Pancreas (tissue), 10 donors: ENCODE results near the gene GULP1. TPM values are rescaled to one million over a fixed set of nuclear protein-coding genes. Genes with fewer than 3 reads are reported as not detected.
"Not testable (repeated sequence)": the region's sequence is repeated elsewhere in the genome, so short reads cannot be mapped to it uniquely, and the experiment has no call there.

Experiments used
- ATAC-seq, 4 donors: fragments of 200-7000 bp; cut with Tn5 transposase; one replicate each; pipeline versions ENCODE4 v1.8.0 to v1.9.1; 2020; ENCODE audit warnings: mild to moderate bottlenecking in 4 of 4, moderate library complexity in 4 of 4
- DNase-seq, 6 donors: peaks; one replicate each; pipeline ENCODE4 v3.0.0-alpha.2; 2020
- FAIRE-seq: peaks from 2 replicates; lab custom pipeline; 2012; peaks lifted over from hg19 to GRCh38; lab: Jason Lieb, UNC
- H3K27ac ChIP-seq, 4 donors: fragments of 200-600 bp; sonication (generic); 1 replicate in 3 of 4; 2 replicates in 1 of 4; pipeline versions ENCODE4 v1.5.0 to v1.8.0; 2020
- H3K27me3 ChIP-seq, 4 donors: fragments of 200-600 bp; one replicate each; pipeline ENCODE4 v1.8.0; 2021
- H3K36me3 ChIP-seq, 3 donors: fragments of 200-600 bp; sonication (generic) in 1 of 3; one replicate each; pipeline versions ENCODE4 v1.5.0 to v1.8.0; 2020 to 2021
- H3K4me1 ChIP-seq, 3 donors: fragments of 200-600 bp; one replicate each; pipeline ENCODE4 v1.8.0; 2021
- H3K4me3 ChIP-seq, 4 donors: fragments of 200-600 bp; sonication (generic) in 2 of 4; one replicate each; pipeline versions ENCODE4 v1.5.0 to v1.8.0; 2020 to 2021
- H3K9me3 ChIP-seq, 4 donors: fragments of 200-600 bp; one replicate each; pipeline ENCODE4 v1.8.0; 2021
- WGBS, 2 donors: extraction: QIAGEN DNeasy Blood & Tissue Kit; methylation state at CpG; one replicate each; pipeline ENCODE4 v1.1.7; 2013; 5-methylcytosine and 5-hydroxymethylcytosine counted together
- intact Hi-C, 3 donors: fragments of 100-400 bp; cut with DNase I; formaldehyde crosslinking; loops; one replicate each; pipeline versions ENCODE4 v1.11.1 to v1.14.2; 2022
- polyA plus RNA-seq, 2 donors: library from polyadenylated mRNA; stranded (reverse); fragments of 200-250 nt; gene quantifications; one replicate each; pipeline ENCODE4 v1.2.3, GENCODE V29; 2013
- total RNA-seq, 6 donors: library from RNA; stranded (reverse); fragmentation: NEBNext Ultra II Directional in 4 of 6; extraction: Animal tissue kit (Norgen Biotek cat#: 25700) in 4 of 6; gene quantifications; one replicate each; pipeline versions ENCODE4 v1.2.1 to v1.2.4, GENCODE V29; 2021 to 2023
- TF ChIP-seq, protein P1 (sequence below), 4 donors: fragments of 200-600 bp; sonication (generic) in 3 of 4; IDR thresholded peaks; one replicate each; pipeline versions ENCODE4 v1.5.0 to v1.8.0; 2021; ENCODE audit warnings: antibody characterized with exemption in 4 of 4
- donor health status: healthy with polysubstance abuse.
- donor health status: DM: no; HTN: no; CAD: no; lungs with moderate emphysema.
- donor health status: DM: no; HTN: no; CAD: no.
- donor health status: control.
- donor health status: control.
- donor health status: Bipolar disorder and iron deficiency.
- donor health status: DM: yes; HTN: yes; CAD: no.
- donor health status: DM: no; HTN: no; CAD: no.
- donor health status: DM: no; HTN: no; CAD: no.
- donor health status: DM: yes; HTN: yes; CAD: no.

The GULP1 gene
- total and polyA plus RNA-seq, 8 donors, result 5.4 to 35.7 (median 17.5) TPM

DNA sequence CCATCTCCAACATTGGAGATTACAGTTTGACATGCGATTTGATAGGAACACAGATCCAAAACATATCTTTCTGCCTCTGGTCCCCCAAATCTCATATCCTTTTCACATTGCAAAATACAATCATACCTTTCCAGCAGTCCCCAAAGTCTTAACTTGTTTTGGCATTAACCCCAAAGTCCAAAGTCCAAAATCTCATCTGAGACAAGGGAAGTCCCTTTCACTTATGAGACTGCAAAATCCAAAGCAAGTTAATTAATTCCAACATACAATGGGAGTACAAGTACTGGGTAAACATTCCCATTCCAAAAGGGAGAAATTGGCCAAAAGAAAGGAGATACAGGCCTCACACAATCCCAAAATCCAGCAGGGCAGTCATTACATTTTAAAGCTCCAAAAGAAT lies 265.4 kb downstream of the GULP1 start:
- TF ChIP-seq, protein P1, sequence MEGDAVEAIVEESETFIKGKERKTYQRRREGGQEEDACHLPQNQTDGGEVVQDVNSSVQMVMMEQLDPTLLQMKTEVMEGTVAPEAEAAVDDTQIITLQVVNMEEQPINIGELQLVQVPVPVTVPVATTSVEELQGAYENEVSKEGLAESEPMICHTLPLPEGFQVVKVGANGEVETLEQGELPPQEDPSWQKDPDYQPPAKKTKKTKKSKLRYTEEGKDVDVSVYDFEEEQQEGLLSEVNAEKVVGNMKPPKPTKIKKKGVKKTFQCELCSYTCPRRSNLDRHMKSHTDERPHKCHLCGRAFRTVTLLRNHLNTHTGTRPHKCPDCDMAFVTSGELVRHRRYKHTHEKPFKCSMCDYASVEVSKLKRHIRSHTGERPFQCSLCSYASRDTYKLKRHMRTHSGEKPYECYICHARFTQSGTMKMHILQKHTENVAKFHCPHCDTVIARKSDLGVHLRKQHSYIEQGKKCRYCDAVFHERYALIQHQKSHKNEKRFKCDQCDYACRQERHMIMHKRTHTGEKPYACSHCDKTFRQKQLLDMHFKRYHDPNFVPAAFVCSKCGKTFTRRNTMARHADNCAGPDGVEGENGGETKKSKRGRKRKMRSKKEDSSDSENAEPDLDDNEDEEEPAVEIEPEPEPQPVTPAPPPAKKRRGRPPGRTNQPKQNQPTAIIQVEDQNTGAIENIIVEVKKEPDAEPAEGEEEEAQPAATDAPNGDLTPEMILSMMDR (IDR thresholded peaks at IDR 0.05), result no peak
- H3K4me1 ChIP-seq, result no peaks in the 10 kb centered on the region
- no peak for ATAC-seq
- no peak for DNase-seq
- no peak for FAIRE-seq
- intact Hi-C loops, result no loop called here
- 94 to 96% methylated on average over 1 of the region's 1 CpG for WGBS, 2 donors
- H3K27me3 ChIP-seq, result no peaks in the 10 kb centered on the region
- no peaks in the 10 kb centered on the region for H3K9me3 ChIP-seq
- H3K4me3 ChIP-seq, result no peak overlapping the region
- H3K36me3 ChIP-seq, result no peaks in the 10 kb centered on the region
- H3K27ac ChIP-seq, result no peak overlapping the region

DNA sequence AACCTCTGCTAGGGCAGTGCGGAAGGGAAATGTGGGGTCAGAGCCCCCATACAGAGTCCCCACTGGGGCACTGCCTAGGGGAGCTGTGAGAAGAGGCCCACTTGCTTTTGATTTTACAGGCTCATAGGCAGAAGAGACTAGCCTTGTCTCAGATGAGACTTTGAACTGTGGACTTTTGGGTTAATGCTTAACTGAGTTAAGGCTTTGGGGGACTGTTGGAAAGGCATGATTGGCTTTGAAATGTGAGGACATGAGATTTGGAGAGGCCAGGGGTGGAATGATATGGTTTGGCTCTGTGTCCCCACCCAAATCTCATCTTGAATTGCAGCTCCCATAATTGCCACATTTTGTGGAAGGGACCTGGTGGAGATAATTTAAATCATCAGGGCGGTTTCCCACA lies 267.8 kb downstream of the GULP1 start:
- intact Hi-C loops, ATAC-seq, FAIRE-seq, H3K36me3 ChIP-seq, H3K4me1 ChIP-seq, H3K4me3 ChIP-seq, DNase-seq, H3K27me3 ChIP-seq, H3K27ac ChIP-seq, H3K9me3 ChIP-seq: not testable (repeated sequence)
- 95 to 97% methylated on average over 2 of the region's 2 CpGs for WGBS, 2 donors

- ATAC-seq (no peak), FAIRE-seq (no peak), DNase-seq (no peak)
- Histone ChIP-seq H3K27me3 (no peaks in the 10 kb centered on the region), H3K9me3 (no peaks in the 10 kb centered on the region), H3K27ac (no peak overlapping the region), H3K4me3 (no peak overlapping the region), H3K36me3 (no peaks in the 10 kb centered on the region), H3K4me1 (no peaks in the 10 kb centered on the region)
- TF ChIP-seq, protein P1 (IDR thresholded peaks at IDR 0.05), result no peak
- intact Hi-C loops, result no loop called here
- WGBS, 2 donors, result 95 to 97% methylated on average over 4 of the region's 4 CpGs
Measured at GRCh38 chr2:188561473-188561979, 269.9 kb downstream of the GULP1 start.

DNA sequence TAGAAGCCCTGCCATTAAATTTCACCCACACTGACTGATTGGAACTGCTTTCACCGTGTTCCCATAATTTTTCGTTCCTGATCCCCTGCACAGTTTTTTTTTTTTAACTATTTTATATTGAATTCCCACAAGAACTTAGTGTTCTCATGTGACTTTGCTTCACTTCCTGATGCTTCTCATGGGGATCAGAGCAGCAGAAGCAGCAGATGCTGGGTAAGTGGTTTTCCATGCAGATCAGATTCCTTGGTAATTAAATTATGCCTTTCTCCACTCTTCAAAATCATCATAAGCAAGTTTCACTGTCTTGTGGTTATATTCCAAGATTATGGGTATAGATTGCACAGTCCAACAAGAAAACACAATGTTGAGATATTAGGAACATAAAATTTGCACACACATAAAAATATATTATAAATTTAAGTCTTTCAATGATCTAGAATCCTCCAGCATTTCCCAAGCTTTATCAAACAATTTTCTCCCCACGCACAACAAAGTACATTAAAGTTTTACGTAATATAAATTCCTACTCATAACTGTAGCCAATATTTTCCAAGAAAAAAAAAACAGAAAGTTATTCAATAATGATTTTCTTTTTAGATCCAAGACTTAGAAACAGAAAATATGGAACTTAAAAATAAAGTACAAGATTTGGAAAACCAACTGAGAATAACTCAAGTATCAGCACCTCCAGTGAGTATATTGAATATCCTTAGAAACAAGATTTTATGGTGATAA lies 277.9 kb downstream of the GULP1 start:
- intact Hi-C loops, result no loop called here
- no peak overlapping the region for H3K27ac ChIP-seq
- no peaks in the 10 kb centered on the region for H3K4me1 ChIP-seq
- H3K36me3 ChIP-seq, result peaks cover 0 to 5% (median 0%) of the 10 kb centered on the region in 3 donors
- TF ChIP-seq, protein P1 (IDR thresholded peaks at IDR 0.05), result no peak
- 93 to 94% methylated on average over 4 of the region's 4 CpGs for WGBS, 2 donors
- no peaks in the 10 kb centered on the region for H3K9me3 ChIP-seq
- H3K27me3 ChIP-seq, result no peaks in the 10 kb centered on the region
- no peak overlapping the region for H3K4me3 ChIP-seq
- ATAC-seq (no peak), DNase-seq (no peak), FAIRE-seq (no peak)

DNA sequence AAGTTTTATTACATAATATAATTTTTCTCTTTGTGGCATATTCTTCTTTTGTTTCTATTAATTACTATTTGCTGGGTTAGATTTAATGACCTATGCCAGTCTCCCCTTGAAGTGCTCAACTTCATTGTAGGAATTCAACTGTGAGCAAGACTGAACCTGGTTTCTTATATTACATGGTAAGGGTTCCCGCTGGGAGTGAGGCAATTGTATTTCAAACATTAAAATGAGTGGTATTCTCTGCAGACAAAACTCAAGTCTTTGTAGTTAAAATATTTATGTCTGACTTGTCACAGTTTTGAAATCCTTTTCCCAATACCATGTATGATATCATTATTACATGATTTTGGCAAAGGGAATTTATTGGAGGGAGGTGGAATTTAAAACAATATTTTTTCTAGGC lies 278.7 kb downstream of the GULP1 start:
- TF ChIP-seq, protein P1 (IDR thresholded peaks at IDR 0.05), result no peak
- no peak overlapping the region for H3K27ac ChIP-seq
- 94 to 100% methylated on average over 1 of the region's 1 CpG for WGBS, 2 donors
- DNase-seq (no peak), FAIRE-seq (no peak), ATAC-seq (no peak)
- H3K36me3 ChIP-seq, result peaks cover 0 to 5% (median 0%) of the 10 kb centered on the region in 3 donors
- no peaks in the 10 kb centered on the region for H3K4me1 ChIP-seq
- H3K27me3 ChIP-seq, result no peaks in the 10 kb centered on the region
- H3K9me3 ChIP-seq, result no peaks in the 10 kb centered on the region
- H3K4me3 ChIP-seq, result no peak overlapping the region
- intact Hi-C loops, result no loop called here
